Testis (tissue), 2 donors: Measurements from ENCODE around the gene PSMB7.

ENCODE experiments used
- POLR2A ChIP-seq: fragments of 450-650 bp; IDR thresholded peaks from one replicate; pipeline ENCODE4 v1.6.1; 2017; ENCODE audit warnings: antibody characterized with exemption, mild to moderate bottlenecking, moderate library complexity
- TF ChIP-seq, protein P1 (sequence below), 3 experiments: fragments of 450-650 bp in 2 of 3; fragments of 200-600 bp in 1 of 3; sonication (generic) in 1 of 3; IDR thresholded peaks; one replicate each; pipeline ENCODE4 v1.5.1; 2016 to 2019; ENCODE audit warnings: antibody characterized with exemption in 3 of 3, mild to moderate bottlenecking in 2 of 3, moderate library complexity in 1 of 3

DNA sequence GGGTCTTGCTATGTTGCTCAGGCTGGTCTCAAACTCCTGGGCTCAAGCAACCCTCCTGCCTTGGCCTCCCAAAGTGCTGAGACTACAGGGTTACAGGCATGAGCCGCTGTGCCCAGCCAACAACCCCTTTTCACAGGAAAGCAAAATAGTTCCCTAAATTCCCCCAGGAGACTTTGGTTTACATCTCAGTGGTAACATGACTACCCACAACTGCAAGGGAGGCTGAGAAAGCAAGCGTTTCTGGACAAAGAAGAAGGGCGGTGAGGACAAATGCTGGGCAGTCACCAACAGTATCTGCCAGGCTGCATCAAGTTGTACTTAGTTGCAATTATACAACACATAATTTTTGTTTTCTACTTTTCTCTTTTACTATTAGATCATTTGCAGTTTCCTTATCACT is 27.6 kb upstream of the PSMB7 start:
- TF ChIP-seq, protein P1, sequence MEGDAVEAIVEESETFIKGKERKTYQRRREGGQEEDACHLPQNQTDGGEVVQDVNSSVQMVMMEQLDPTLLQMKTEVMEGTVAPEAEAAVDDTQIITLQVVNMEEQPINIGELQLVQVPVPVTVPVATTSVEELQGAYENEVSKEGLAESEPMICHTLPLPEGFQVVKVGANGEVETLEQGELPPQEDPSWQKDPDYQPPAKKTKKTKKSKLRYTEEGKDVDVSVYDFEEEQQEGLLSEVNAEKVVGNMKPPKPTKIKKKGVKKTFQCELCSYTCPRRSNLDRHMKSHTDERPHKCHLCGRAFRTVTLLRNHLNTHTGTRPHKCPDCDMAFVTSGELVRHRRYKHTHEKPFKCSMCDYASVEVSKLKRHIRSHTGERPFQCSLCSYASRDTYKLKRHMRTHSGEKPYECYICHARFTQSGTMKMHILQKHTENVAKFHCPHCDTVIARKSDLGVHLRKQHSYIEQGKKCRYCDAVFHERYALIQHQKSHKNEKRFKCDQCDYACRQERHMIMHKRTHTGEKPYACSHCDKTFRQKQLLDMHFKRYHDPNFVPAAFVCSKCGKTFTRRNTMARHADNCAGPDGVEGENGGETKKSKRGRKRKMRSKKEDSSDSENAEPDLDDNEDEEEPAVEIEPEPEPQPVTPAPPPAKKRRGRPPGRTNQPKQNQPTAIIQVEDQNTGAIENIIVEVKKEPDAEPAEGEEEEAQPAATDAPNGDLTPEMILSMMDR (IDR thresholded peaks at IDR 0.05): no peak
- TF ChIP-seq POLR2A: no peak
